SJSA1 (cell line): ENCODE results near the gene HIP1. TPM values are rescaled to one million over a fixed set of nuclear protein-coding genes. Genes with fewer than 3 reads are reported as not detected.
"Not testable (repeated sequence)": the region's sequence is repeated elsewhere in the genome, so short reads cannot be mapped to it uniquely, and the experiment has no call there.

Source experiments
- DNase-seq, 2 experiments: peaks; one replicate each; pipeline ENCODE4 v3.0.0-alpha.2; 2015 to 2020; ENCODE audit warnings: low spot score in 2 of 2, low read depth in 1 of 2
- H3K27ac ChIP-seq: fragments of 250-450 bp; sonication (Bioruptor Pico); 2 replicates; pipeline ENCODE4 v1.5.1; 2020; ENCODE audit warnings: mild to moderate bottlenecking, moderate library complexity
- H3K27me3 ChIP-seq: fragments of 250-450 bp; sonication (Bioruptor Pico); replicated peaks from 2 replicates; pipeline ENCODE4 v1.5.1; 2020; ENCODE audit warnings: mild to moderate bottlenecking, moderate library complexity
- H3K36me3 ChIP-seq: fragments of 250-450 bp; sonication (Bioruptor Pico); 2 replicates; pipeline ENCODE4 v1.5.1; 2020; ENCODE audit warnings: mild to moderate bottlenecking
- H3K4me1 ChIP-seq: fragments of 250-450 bp; sonication (Bioruptor Pico); replicated peaks from 2 replicates; pipeline ENCODE4 v1.6.1; 2021; ENCODE audit warnings: mild to moderate bottlenecking
- H3K4me3 ChIP-seq: fragments of 250-450 bp; sonication (Bioruptor Pico); 2 replicates; pipeline ENCODE4 v1.5.1; 2020; ENCODE audit warnings: mild to moderate bottlenecking
- H3K9me3 ChIP-seq: fragments of 250-450 bp; sonication (Bioruptor Pico); replicated peaks from 2 replicates; pipeline ENCODE4 v1.5.1; 2020; ENCODE audit warnings: mild to moderate bottlenecking
- total RNA-seq: library from RNA; depleted of rRNA; stranded (reverse); fragments of >200 nt; shearing (Covaris generic); gene quantifications from 2 replicates; pipeline ENCODE4 v1.2.3, GENCODE V29; 2014

The HIP1 gene
- total RNA-seq, 1 experiment from 2014 or later, result 24.7 TPM

GRCh38 chr7:75556835-75557234 lies 181.9 kb downstream of the HIP1 start:
- not testable (repeated sequence) for H3K27me3 ChIP-seq, H3K9me3 ChIP-seq, DNase-seq, H3K4me3 ChIP-seq, H3K4me1 ChIP-seq, H3K27ac ChIP-seq
- H3K36me3 ChIP-seq, result peaks cover 46% of the 10 kb centered on the region

- Histone ChIP-seq H3K4me3 (no peak overlapping the region), H3K36me3 (peaks cover 40% of the 10 kb centered on the region), H3K4me1 (no peaks in the 10 kb centered on the region), H3K9me3 (no peaks in the 10 kb centered on the region), H3K27ac (no peak overlapping the region), H3K27me3 (no peaks in the 10 kb centered on the region)
- DNase-seq, result no peak
Measured at GRCh38 chr7:75555736-75556135, 183.0 kb downstream of the HIP1 start.

DNA sequence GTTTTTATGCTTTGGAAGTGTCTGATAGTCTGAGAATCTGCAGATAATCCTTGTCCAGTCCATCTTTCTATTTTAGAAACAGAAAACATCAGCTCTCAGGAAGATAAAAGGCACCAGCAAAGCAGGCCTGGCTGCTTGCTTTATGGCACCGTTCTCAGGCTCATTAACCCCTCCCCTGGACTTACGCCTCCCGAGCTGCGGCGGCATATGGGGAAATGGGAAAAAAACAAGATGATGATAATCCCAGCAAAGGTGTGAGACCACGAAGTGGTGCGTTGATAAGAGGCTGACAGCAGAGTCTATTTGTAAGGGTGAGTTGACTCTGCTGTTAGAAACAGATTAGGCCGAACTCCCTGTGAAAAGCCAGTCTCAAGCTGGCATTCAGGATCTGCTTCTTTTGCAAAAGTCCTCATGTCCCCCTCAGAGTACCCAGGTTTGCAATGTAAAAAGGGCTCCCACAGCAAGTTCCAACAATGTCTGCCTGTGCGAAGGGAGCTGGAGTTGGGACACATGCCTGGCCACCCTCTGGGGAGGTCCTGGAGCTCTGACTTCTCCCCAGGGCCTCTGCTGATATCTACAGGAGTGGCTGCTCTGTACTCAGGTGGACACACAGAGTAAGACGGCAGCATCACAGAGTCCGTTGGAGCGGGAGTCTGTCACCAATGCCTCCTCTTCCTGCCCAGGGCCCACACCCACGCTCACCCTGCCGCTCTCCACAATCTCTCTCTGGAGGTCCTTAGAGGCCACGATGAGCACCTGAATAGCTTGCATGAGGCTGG lies 192.3 kb downstream of the HIP1 start:
- no peak for DNase-seq
- H3K4me3 ChIP-seq, result no peak overlapping the region
- no peaks in the 10 kb centered on the region for H3K9me3 ChIP-seq
- H3K4me1 ChIP-seq, result no peaks in the 10 kb centered on the region
- H3K27me3 ChIP-seq, result no peaks in the 10 kb centered on the region
- H3K36me3 ChIP-seq, result peaks cover 29% of the 10 kb centered on the region
- H3K27ac ChIP-seq, result no peak overlapping the region

- H3K9me3 ChIP-seq, result no peaks in the 10 kb centered on the region
- H3K36me3 ChIP-seq, result peaks cover 28% of the 10 kb centered on the region
Measured at GRCh38 chr7:75537731-75538130, 201.0 kb downstream of the HIP1 start.

GRCh38 chr7:75536940-75537538 lies 201.7 kb downstream of the HIP1 start:
- H3K4me1 ChIP-seq, result peaks cover 23% of the 10 kb centered on the region
- peaks cover 27% of the 10 kb centered on the region for H3K36me3 ChIP-seq
- no peak overlapping the region for H3K27ac ChIP-seq
- no peaks in the 10 kb centered on the region for H3K27me3 ChIP-seq
- DNase-seq, result peak in 1 of 2 experiments; percentile 31
- no peak overlapping the region for H3K4me3 ChIP-seq
- H3K9me3 ChIP-seq, result no peaks in the 10 kb centered on the region

More at GRCh38 chr7:75537731-75538130, 201.0 kb downstream of the HIP1 start:
- peak in 1 of 2 experiments; percentile 23 for DNase-seq
- Histone ChIP-seq H3K27me3 (no peaks in the 10 kb centered on the region), H3K27ac (no peak overlapping the region), H3K4me3 (no peak overlapping the region), H3K4me1 (peaks cover 23% of the 10 kb centered on the region)

DNA sequence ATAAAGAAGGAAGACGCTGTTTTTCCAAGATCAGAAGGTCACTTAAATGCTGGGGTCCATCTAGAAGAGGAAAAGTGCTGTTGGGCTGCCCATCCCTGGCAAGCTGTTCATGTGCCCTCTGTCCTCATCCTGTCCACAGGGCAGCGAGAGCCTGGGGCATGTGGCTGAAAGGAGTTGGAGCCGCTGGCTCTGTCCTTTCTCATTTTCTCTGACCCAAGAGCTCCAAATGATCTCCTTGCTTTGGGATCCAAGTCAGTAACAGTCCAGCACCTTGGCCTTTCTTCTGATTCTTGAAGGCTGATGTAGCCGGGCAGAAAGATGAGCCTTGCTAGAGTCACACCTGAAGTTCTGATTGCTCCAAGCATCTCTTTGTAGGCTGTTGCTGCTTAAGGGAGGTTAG lies 202.2 kb downstream of the HIP1 start:
- peaks cover 23% of the 10 kb centered on the region for H3K4me1 ChIP-seq
- DNase-seq, result peak in 1 of 2 experiments; percentile 22
- no peak overlapping the region for H3K27ac ChIP-seq
- peaks cover 22% of the 10 kb centered on the region for H3K36me3 ChIP-seq
- H3K27me3 ChIP-seq, result no peaks in the 10 kb centered on the region
- H3K4me3 ChIP-seq, result no peak overlapping the region
- H3K9me3 ChIP-seq, result no peaks in the 10 kb centered on the region

DNA sequence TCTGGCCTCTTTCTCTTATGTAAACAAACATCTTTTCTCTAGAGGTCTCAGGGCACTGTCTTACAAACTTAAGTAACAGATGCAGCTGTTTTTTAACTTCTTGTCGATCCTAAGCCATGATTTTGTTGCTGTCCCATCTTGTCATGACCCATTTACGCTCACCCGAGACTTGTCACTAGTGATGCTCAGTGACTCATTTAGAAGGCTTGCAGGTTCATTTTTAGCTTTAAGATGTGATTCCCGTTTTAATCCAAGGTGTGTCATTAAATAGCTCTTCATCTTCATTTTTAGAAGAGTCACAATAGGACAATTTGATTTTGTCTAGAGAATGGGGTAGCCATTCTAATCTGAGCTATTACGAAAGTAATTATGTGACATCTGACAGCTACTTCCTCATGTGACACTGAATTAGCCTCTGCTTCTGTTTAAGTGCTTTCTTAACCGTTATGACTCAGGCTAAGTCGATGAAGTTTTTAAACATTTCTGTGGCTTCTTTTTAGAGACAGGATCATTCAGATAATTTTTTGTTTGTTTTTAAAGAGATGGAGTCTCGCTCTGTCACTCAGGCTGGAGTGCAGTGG lies 203.9 kb downstream of the HIP1 start:
- DNase-seq, result peak; percentile 49 to 91

DNA sequence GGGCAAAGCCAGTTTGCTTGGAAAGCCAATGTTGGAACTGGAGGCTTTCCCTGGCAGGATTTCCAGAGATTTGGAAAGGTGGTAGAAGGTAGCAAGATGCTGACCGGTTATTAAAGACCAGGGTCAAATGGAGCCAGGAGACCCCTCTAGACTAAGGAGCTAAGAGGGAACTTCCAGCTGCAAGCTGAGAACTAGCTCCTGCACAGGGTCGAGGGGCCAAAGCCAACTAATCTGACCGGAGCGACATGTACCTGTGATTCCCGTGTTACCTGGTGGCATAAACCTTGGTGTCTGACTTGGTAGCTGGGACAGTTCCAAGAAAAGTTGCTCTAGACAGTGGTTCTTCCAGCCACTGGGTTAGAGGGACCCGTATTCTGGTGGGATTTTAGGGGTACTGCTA lies 204.8 kb downstream of the HIP1 start:
- Histone ChIP-seq H3K4me1 (peaks cover 23% of the 10 kb centered on the region), H3K27ac (no peak overlapping the region), H3K36me3 (peaks cover 14% of the 10 kb centered on the region), H3K9me3 (no peaks in the 10 kb centered on the region), H3K27me3 (no peaks in the 10 kb centered on the region), H3K4me3 (no peak overlapping the region)
- DNase-seq, result peak in 1 of 2 experiments; percentile 22

More for the DNA sequence above, 203.9 kb downstream of the HIP1 start:
- Histone ChIP-seq H3K4me1 (peaks cover 23% of the 10 kb centered on the region), H3K27me3 (no peaks in the 10 kb centered on the region), H3K36me3 (peaks cover 20% of the 10 kb centered on the region), H3K4me3 (0 out of 2 replicates have a peak overlapping the region, but pooled peaks have one; percentile 1), H3K27ac (peak overlapping the region; percentile 46), H3K9me3 (no peaks in the 10 kb centered on the region)

DNA sequence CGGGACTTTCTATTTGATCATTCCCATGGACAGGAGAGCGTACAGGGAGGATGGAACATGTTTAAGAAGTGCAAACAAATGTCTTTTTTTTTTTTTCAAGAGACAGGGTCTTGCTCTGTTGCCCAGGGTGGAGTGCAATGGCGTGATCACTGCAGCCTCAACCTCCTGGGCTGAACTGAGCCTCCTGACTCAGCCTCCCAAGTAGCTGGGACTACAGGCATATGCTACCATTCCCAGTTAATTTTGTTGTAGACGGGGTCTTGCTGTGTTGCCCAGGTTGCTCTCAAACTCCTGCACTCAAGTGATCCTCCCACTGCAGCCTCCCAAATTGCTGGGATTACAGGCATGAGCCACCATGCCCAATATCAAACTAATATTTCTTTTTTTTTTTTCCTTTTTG lies 206.1 kb downstream of the HIP1 start:
- no peaks in the 10 kb centered on the region for H3K27me3 ChIP-seq
- peaks cover 13% of the 10 kb centered on the region for H3K36me3 ChIP-seq
- H3K4me1 ChIP-seq, result peaks cover 23% of the 10 kb centered on the region
- no peak for DNase-seq
- H3K4me3 ChIP-seq, result no peak overlapping the region
- no peaks in the 10 kb centered on the region for H3K9me3 ChIP-seq
- no peak overlapping the region for H3K27ac ChIP-seq

GRCh38 chr7:75531359-75531821 lies 207.4 kb downstream of the HIP1 start:
- DNase-seq, result no peak
- H3K9me3 ChIP-seq, result no peaks in the 10 kb centered on the region
- no peak overlapping the region for H3K4me3 ChIP-seq
- peaks cover 6% of the 10 kb centered on the region for H3K36me3 ChIP-seq
- no peaks in the 10 kb centered on the region for H3K27me3 ChIP-seq
- H3K27ac ChIP-seq, result no peak overlapping the region
- H3K4me1 ChIP-seq, result peaks cover 28% of the 10 kb centered on the region

- peak in 1 of 2 experiments; percentile 23 for DNase-seq
- H3K27me3 ChIP-seq, result not testable (repeated sequence)
Measured at GRCh38 chr7:75527224-75527722, 211.5 kb downstream of the HIP1 start.

DNA sequence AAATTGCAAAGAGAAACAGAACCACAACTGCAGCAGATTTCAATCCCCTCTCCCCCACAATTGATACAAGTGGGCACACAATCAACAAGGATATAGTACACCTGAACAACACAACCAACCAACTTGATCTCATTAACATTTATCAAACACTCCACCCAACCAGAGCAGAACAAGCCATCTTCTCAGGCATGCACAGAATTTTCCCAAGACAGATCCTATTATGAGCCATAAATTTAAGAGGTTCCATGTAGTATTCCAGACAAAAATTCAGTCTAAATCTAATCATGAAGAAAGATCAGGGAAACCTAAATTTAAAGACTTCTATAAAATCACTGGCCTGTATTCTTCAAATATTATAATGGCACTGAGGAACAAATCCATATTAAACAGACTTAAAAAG lies 217.0 kb downstream of the HIP1 start:
- H3K4me1 ChIP-seq, H3K27ac ChIP-seq, H3K9me3 ChIP-seq, DNase-seq, H3K27me3 ChIP-seq, H3K4me3 ChIP-seq: not testable (repeated sequence)
- peaks cover 50% of the 10 kb centered on the region for H3K36me3 ChIP-seq

More at GRCh38 chr7:75527224-75527722, 211.5 kb downstream of the HIP1 start:
- H3K4me3 ChIP-seq, result peak overlapping the region; percentile 83
- H3K36me3 ChIP-seq, result peaks cover 33% of the 10 kb centered on the region
- not testable (repeated sequence) for H3K9me3 ChIP-seq, H3K4me1 ChIP-seq
- H3K27ac ChIP-seq, result peak overlapping the region; percentile 49

DNA sequence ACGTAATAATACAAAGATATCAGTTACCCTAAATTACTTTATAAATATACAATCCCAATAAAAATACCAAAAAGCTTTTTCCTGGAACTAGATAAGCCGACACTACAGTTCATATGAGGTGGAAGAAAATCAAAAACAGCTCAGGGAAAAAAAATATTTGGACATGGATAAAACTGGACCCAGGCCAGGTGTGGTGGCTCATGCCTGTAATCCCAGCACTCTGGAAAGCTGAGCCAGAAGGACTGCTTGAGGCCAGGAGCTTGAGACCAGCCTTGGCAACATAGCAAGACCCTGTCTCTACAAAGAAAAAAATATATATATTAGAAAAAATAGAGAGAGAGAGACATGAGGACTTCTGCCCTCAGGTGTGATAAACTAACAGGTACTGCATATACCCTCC lies 219.9 kb downstream of the HIP1 start:
- H3K36me3 ChIP-seq, result peaks cover 40% of the 10 kb centered on the region
- not testable (repeated sequence) for H3K9me3 ChIP-seq, H3K4me3 ChIP-seq, H3K27ac ChIP-seq, DNase-seq, H3K4me1 ChIP-seq, H3K27me3 ChIP-seq

- not testable (repeated sequence) for H3K36me3 ChIP-seq, H3K27me3 ChIP-seq, H3K27ac ChIP-seq, DNase-seq, H3K4me3 ChIP-seq, H3K4me1 ChIP-seq, H3K9me3 ChIP-seq
Measured at GRCh38 chr7:75509033-75509432, 229.7 kb downstream of the HIP1 start.
